Breast epithelium (tissue), 4 donors: ENCODE data around the gene PTPRG. TPM values are rescaled to one million over a fixed set of nuclear protein-coding genes. Genes with fewer than 3 reads are reported as not detected.

Experiments
- DNase-seq, 2 donors: peaks; one replicate each; pipeline ENCODE4 v3.0.0-alpha.2; 2019; ENCODE audit warnings: low spot score in 2 of 2
- H3K27ac ChIP-seq, 2 donors: fragments of 200-600 bp; sonication (generic) in 1 of 2; one replicate each; pipeline ENCODE4 v1.5.1; 2016 to 2019; ENCODE audit warnings: mild to moderate bottlenecking in 1 of 2
- H3K27me3 ChIP-seq, 2 donors: fragments of 200-600 bp; sonication (generic) in 1 of 2; one replicate each; pipeline versions ENCODE4 v1.5.1 to v1.6.0; 2017 to 2019; ENCODE audit warnings: control low read depth in 1 of 2, mild to moderate bottlenecking in 1 of 2
- H3K36me3 ChIP-seq: fragments of 200-600 bp; one replicate; pipeline ENCODE4 v1.5.1; 2019
- H3K4me1 ChIP-seq, 2 donors: fragments of 200-600 bp; sonication (generic); one replicate each; pipeline ENCODE4 v1.5.1; 2016 to 2019; ENCODE audit warnings: control low read depth in 1 of 2
- H3K4me3 ChIP-seq, 3 donors: fragments of 200-600 bp; sonication (generic); 1 replicate in 2 of 3; 2 replicates in 1 of 3; pipeline ENCODE4 v1.5.1; 2016 to 2019; ENCODE audit warnings: mild to moderate bottlenecking in 3 of 3, moderate library complexity in 2 of 3
- H3K9me3 ChIP-seq, 2 donors: fragments of 200-600 bp; sonication (generic) in 1 of 2; one replicate each; pipeline ENCODE4 v1.5.1; 2016 to 2019; ENCODE audit warnings: control low read depth in 1 of 2
- POLR2A ChIP-seq: fragments of 450-650 bp; IDR thresholded peaks from one replicate; pipeline ENCODE4 v1.6.1; 2016; ENCODE audit warnings: antibody characterized with exemption, mild to moderate bottlenecking, moderate library complexity
- POLR2AphosphoS5 ChIP-seq, 3 donors: sonication (generic); formaldehyde crosslinking; IDR thresholded peaks; one replicate each; pipeline ENCODE4 v1.6.1; 2017; ENCODE audit warnings: antibody characterized with exemption in 3 of 3
- intact Hi-C: fragments of 100-400 bp; cut with DNase I; formaldehyde crosslinking; loops from one replicate; pipeline ENCODE4 v1.15.1; 2023; ENCODE audit warnings: low total_unique reads
- total RNA-seq, 3 donors: library from RNA; depleted of rRNA; stranded (reverse); fragments of >200 nt; gene quantifications; one replicate each; pipeline ENCODE4 v1.1.0, GENCODE V29; 2016
- TF ChIP-seq, protein P1 (sequence below), 3 donors: fragments of 450-650 bp; IDR thresholded peaks; one replicate each; pipeline ENCODE4 v1.5.1; 2016 to 2017; ENCODE audit warnings: antibody characterized with exemption in 3 of 3, mild to moderate bottlenecking in 3 of 3, moderate library complexity in 3 of 3

The PTPRG gene
- total RNA-seq, 3 donors from 2014 or later, result 42.3 to 179 (median 61.6) TPM

DNA sequence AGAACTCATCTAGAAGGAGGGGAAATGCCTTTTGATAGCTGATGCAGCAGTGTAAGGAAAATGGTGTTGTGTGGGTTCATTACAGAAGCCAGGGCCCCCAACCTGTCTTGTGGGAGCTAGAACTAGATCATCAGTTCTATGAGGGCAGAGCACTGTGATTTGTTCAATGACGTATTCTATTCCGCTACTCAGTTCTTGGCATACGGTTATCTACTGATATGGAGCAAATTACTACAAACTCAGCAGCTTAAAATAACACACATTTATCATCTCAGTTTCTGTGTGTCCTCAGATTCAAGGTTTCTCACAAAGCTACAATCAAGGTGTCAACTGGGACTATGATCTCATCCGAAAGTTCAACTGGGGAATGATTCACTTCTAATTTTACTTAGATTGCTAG lies 561.4 kb downstream of the PTPRG start:
- DNase-seq, result no peak
- Histone ChIP-seq H3K4me3 (no peak overlapping the region), H3K9me3 (peaks cover 0 to 6% of the 10 kb centered on the region in 2 donors), H3K27ac (no peak overlapping the region), H3K27me3 (no peaks in the 10 kb centered on the region), H3K4me1 (no peaks in the 10 kb centered on the region), H3K36me3 (no peaks in the 10 kb centered on the region)
- intact Hi-C loops, result no loop called here
- TF ChIP-seq, protein P1, sequence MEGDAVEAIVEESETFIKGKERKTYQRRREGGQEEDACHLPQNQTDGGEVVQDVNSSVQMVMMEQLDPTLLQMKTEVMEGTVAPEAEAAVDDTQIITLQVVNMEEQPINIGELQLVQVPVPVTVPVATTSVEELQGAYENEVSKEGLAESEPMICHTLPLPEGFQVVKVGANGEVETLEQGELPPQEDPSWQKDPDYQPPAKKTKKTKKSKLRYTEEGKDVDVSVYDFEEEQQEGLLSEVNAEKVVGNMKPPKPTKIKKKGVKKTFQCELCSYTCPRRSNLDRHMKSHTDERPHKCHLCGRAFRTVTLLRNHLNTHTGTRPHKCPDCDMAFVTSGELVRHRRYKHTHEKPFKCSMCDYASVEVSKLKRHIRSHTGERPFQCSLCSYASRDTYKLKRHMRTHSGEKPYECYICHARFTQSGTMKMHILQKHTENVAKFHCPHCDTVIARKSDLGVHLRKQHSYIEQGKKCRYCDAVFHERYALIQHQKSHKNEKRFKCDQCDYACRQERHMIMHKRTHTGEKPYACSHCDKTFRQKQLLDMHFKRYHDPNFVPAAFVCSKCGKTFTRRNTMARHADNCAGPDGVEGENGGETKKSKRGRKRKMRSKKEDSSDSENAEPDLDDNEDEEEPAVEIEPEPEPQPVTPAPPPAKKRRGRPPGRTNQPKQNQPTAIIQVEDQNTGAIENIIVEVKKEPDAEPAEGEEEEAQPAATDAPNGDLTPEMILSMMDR (IDR thresholded peaks at IDR 0.05), result no peak
- TF ChIP-seq POLR2A (no peak), POLR2AphosphoS5 (IDR thresholded peaks at IDR 0.05) (no peak)

DNA sequence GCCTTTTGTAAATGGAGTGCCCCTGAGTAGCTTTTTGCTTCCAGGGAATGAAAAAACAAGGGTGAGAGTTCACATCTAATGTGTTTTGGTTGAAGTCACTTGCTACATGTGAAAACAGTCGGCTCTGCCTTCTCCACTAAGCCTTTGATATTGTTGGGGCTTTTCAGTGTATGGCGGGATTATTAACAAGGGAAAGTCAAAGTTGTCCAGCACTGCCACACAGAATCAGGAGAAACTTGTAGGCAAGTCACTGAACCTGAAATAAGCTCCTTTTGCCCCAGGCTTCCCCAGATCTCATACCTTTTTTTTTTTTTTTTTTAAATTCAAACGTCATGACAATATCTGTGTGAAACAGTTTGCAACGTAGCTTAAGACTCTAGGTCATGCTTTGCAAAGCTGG lies 564.0 kb downstream of the PTPRG start:
- DNase-seq, result no peak
- Histone ChIP-seq H3K9me3 (peaks cover 0 to 6% of the 10 kb centered on the region in 2 donors), H3K4me3 (no peak overlapping the region), H3K27me3 (no peaks in the 10 kb centered on the region), H3K4me1 (no peaks in the 10 kb centered on the region), H3K36me3 (no peaks in the 10 kb centered on the region), H3K27ac (no peak overlapping the region)
- intact Hi-C loops, result no loop called here
- TF ChIP-seq, protein P1 (IDR thresholded peaks at IDR 0.05), result no peak
- TF ChIP-seq POLR2A (no peak), POLR2AphosphoS5 (IDR thresholded peaks at IDR 0.05) (no peak)

DNA sequence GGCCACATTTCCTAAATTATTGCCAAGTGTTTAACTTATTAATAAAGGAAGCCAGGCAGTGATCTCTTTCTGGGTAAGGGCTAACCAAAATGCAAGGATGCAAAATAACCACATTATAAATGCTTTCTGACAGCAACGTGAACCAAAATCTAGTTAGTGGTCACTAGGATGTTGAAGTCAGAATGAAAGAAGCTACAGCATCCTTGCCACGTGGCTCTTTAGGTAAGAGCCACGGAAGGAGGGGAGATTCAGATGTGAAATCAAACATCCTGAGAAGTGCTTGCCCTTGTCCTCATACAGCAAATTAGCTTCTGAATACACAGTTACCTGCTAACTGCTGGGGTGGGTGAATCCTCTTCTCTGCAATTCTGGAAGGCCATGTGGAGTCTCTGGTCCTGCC lies 565.7 kb downstream of the PTPRG start:
- Histone ChIP-seq H3K9me3 (peaks cover 0 to 6% of the 10 kb centered on the region in 2 donors), H3K4me3 (no peak overlapping the region), H3K36me3 (no peaks in the 10 kb centered on the region), H3K4me1 (no peaks in the 10 kb centered on the region), H3K27me3 (no peaks in the 10 kb centered on the region), H3K27ac (no peak overlapping the region)
- DNase-seq, result no peak
- TF ChIP-seq, protein P1 (IDR thresholded peaks at IDR 0.05), result no peak
- TF ChIP-seq POLR2A (no peak), POLR2AphosphoS5 (IDR thresholded peaks at IDR 0.05) (no peak)
- intact Hi-C loops, result no loop called here

DNA sequence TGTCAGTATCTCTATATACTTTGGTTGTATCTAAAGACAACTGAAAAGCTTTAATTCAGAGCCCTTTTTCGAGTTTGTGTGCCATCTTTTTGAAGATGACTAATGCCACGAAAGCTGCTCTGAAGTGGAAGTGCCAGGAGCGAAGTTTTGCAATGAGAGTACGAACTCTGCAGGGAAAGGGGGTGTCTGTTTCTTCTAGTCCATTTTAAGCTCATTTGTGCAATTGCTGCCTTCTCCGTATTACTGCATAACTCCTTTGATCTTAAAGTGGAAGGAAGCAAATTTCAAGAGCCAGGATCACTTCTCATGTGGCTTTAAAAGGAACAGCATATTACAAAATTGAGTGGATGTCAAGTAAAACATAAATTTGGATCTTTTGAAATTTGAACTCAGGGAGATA lies 566.7 kb downstream of the PTPRG start:
- H3K36me3 ChIP-seq, result no peaks in the 10 kb centered on the region
- no peaks in the 10 kb centered on the region for H3K27me3 ChIP-seq
- H3K4me3 ChIP-seq, result no peak overlapping the region
- H3K4me1 ChIP-seq, result no peaks in the 10 kb centered on the region
- H3K9me3 ChIP-seq, result peaks cover 0 to 2% of the 10 kb centered on the region in 2 donors
- intact Hi-C loops, result no loop called here
- TF ChIP-seq POLR2AphosphoS5 (IDR thresholded peaks at IDR 0.05), result no peak
- no peak for TF ChIP-seq POLR2A
- TF ChIP-seq, protein P1 (IDR thresholded peaks at IDR 0.05), result no peak
- no peak overlapping the region for H3K27ac ChIP-seq
- DNase-seq, result no peak

DNA sequence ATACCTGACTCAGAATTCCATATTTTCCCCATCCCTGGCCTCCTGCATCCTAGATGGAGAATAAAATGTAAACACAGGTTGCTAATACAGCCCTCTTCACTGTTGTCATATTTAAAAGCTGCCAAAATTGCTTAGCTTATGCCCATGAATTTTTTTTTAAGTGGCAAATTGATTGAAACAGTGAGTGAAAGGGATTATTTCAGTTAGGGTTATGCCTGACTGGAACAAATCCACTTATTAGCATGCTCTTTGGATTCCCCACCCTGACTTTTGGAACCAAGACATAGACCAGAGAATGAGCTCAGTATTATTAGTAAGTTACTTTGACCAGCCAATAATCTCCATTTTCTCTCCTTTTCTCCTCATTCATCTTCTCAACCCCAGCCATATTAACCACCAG lies 567.3 kb downstream of the PTPRG start:
- no peaks in the 10 kb centered on the region for H3K4me1 ChIP-seq
- H3K9me3 ChIP-seq, result no peaks in the 10 kb centered on the region
- no peaks in the 10 kb centered on the region for H3K27me3 ChIP-seq
- intact Hi-C loops, result no loop called here
- DNase-seq, result no peak
- H3K36me3 ChIP-seq, result no peaks in the 10 kb centered on the region
- H3K4me3 ChIP-seq, result no peak overlapping the region
- no peak for TF ChIP-seq POLR2A
- no peak overlapping the region for H3K27ac ChIP-seq

DNA sequence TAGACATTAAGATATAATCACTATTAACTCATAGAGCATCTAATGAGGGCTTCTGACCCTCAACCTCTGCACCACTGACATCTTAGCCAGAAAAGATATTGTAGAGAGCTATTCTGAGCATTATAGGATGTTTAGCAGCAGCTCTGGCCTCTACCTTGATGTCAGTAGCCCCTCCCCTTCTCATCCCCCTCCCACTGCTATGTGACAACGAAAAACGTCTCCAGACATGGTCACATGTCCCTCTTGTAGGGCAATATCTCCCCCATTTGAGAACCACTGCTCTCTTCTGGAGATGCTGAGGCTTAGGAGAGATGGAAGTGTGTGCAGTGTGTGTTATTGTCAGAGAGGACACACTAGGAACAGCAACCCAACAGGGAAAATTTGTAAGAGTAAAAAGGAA lies 569.7 kb downstream of the PTPRG start:
- intact Hi-C loops, result no loop called here
- Histone ChIP-seq H3K9me3 (no peaks in the 10 kb centered on the region), H3K4me1 (no peaks in the 10 kb centered on the region), H3K36me3 (no peaks in the 10 kb centered on the region), H3K27ac (no peak overlapping the region), H3K27me3 (no peaks in the 10 kb centered on the region), H3K4me3 (no peak overlapping the region)
- TF ChIP-seq, protein P1 (IDR thresholded peaks at IDR 0.05), result no peak
- no peak for TF ChIP-seq POLR2AphosphoS5 (IDR thresholded peaks at IDR 0.05)
- TF ChIP-seq POLR2A, result no peak
- no peak for DNase-seq
